Right atrium auricular region (tissue), 2 donors: ENCODE results near the gene IGIP. TPM values are rescaled to one million over a fixed set of nuclear protein-coding genes. Genes with fewer than 3 reads are reported as not detected.

Source experiments
- DNase-seq: peaks from one replicate; pipeline ENCODE4 v3.0.0-alpha.2; 2019; ENCODE audit warnings: low spot score
- H3K27ac ChIP-seq, 2 donors: fragments of 200-600 bp; sonication (generic); 1 replicate in 1 of 2; 2 replicates in 1 of 2; pipeline ENCODE4 v1.5.1; 2016 to 2019
- H3K27me3 ChIP-seq, 2 donors: fragments of 200-600 bp; sonication (generic); one replicate each; pipeline versions ENCODE4 v1.5.1 to v1.6.0; 2017 to 2019
- H3K36me3 ChIP-seq: fragments of 200-600 bp; sonication (generic); one replicate; pipeline ENCODE4 v1.5.1; 2016
- H3K4me1 ChIP-seq, 2 donors: fragments of 200-600 bp; sonication (generic); one replicate each; pipeline versions ENCODE4 v1.5.1 to v1.6.0; 2017 to 2019
- H3K4me3 ChIP-seq, 2 donors: fragments of 200-600 bp; sonication (generic); 1 replicate in 1 of 2; 2 replicates in 1 of 2; pipeline ENCODE4 v1.5.1; 2017 to 2019; ENCODE audit warnings: mild to moderate bottlenecking in 1 of 2, moderate library complexity in 1 of 2
- H3K9me3 ChIP-seq, 2 donors: fragments of 200-600 bp; sonication (generic); one replicate each; pipeline ENCODE4 v1.5.1; 2019
- total RNA-seq, 2 donors: library from RNA; depleted of rRNA; stranded (reverse); fragments of >200 nt; gene quantifications; one replicate each; pipeline ENCODE4 v1.1.0, GENCODE V29; 2016
- TF ChIP-seq, protein P1 (sequence below), 2 donors: fragments of 200-600 bp; sonication (generic); IDR thresholded peaks; one replicate each; pipeline ENCODE4 v1.5.1; 2019; ENCODE audit warnings: antibody characterized with exemption in 2 of 2

IGIP gene
- total RNA-seq, 2 donors from 2014 or later: 13.7 to 13.8 TPM

DNA sequence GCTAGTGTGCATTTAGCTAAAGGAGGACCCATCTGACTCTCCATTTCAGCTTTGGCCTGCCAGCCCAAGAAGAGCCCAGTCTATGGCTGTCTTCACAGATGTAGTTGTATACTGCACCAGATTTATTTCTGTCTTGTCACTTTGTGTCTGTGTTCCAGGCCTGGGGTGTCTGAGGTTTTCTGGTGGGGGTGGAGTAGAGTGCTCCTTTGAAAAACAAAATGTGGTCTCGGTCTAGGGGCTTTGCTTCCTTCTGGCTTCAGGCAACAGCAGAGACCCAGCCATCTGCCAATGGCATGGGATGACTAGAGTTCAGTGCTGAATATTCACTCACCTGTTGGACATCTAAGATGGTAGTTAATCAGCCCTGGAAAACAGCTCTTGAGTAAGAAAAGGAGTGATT lies 10.9 kb downstream of the IGIP start:
- no peaks in the 10 kb centered on the region for H3K9me3 ChIP-seq
- no peaks in the 10 kb centered on the region for H3K27me3 ChIP-seq
- H3K4me3 ChIP-seq: no peak overlapping the region
- H3K4me1 ChIP-seq: peaks cover 0 to 34% of the 10 kb centered on the region in 2 donors
- no peak overlapping the region for H3K27ac ChIP-seq
- TF ChIP-seq, protein P1, sequence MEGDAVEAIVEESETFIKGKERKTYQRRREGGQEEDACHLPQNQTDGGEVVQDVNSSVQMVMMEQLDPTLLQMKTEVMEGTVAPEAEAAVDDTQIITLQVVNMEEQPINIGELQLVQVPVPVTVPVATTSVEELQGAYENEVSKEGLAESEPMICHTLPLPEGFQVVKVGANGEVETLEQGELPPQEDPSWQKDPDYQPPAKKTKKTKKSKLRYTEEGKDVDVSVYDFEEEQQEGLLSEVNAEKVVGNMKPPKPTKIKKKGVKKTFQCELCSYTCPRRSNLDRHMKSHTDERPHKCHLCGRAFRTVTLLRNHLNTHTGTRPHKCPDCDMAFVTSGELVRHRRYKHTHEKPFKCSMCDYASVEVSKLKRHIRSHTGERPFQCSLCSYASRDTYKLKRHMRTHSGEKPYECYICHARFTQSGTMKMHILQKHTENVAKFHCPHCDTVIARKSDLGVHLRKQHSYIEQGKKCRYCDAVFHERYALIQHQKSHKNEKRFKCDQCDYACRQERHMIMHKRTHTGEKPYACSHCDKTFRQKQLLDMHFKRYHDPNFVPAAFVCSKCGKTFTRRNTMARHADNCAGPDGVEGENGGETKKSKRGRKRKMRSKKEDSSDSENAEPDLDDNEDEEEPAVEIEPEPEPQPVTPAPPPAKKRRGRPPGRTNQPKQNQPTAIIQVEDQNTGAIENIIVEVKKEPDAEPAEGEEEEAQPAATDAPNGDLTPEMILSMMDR (IDR thresholded peaks at IDR 0.05): no peak
- no peak for DNase-seq
- no peaks in the 10 kb centered on the region for H3K36me3 ChIP-seq

DNA sequence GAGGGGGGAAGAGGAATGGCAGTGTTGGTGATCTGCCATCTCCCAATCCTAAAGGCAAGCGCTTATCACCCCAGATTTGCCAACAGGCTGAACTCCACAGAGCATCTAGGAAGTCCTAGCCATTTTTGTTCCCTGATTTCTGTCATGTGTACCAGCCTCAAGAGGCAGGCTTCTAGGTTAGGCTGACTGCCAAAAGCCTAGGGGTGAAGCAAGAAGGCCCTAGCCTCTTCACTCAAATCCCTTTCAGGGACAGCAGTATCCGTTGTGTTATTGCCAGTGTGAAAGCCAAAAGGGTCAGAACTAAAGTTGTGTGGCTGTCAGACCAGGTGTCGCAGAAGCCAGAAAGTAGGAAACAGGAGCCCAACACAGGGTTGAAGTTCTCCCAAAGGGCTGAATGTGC lies 14.7 kb downstream of the IGIP start:
- Histone ChIP-seq H3K27me3 (no peaks in the 10 kb centered on the region), H3K27ac (peak overlapping the region in 1 of 2 donors; percentile 40), H3K36me3 (no peaks in the 10 kb centered on the region), H3K4me1 (peaks cover 0 to 35% of the 10 kb centered on the region in 2 donors), H3K9me3 (no peaks in the 10 kb centered on the region), H3K4me3 (no peak overlapping the region)
- TF ChIP-seq, protein P1 (IDR thresholded peaks at IDR 0.05): no peak
- no peak for DNase-seq

DNA sequence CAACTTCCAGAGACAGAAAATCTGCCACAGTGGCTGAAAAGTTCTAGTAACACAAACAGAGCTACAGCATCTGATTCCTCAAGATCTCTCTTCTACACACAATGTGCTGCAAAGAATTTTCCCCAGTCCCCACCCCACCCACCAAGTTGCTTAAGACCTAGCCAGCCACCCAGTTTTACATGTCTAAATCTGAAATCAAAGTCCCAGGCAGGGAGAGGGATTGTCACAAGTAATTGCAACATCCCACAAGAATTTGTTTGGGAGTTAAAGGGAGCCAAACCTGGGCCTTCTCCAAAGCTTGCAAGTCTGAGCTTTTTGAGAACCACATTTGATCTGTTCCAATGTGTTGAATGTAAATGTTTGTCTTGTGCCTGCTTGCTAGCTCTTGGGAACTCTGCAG lies 15.5 kb downstream of the IGIP start:
- Histone ChIP-seq H3K36me3 (no peaks in the 10 kb centered on the region), H3K27me3 (no peaks in the 10 kb centered on the region), H3K9me3 (no peaks in the 10 kb centered on the region), H3K4me1 (peaks cover 0 to 42% of the 10 kb centered on the region in 2 donors), H3K4me3 (no peak overlapping the region), H3K27ac (no peak overlapping the region)
- peak; percentile 79 for DNase-seq
- TF ChIP-seq, protein P1 (IDR thresholded peaks at IDR 0.05): no peak

DNA sequence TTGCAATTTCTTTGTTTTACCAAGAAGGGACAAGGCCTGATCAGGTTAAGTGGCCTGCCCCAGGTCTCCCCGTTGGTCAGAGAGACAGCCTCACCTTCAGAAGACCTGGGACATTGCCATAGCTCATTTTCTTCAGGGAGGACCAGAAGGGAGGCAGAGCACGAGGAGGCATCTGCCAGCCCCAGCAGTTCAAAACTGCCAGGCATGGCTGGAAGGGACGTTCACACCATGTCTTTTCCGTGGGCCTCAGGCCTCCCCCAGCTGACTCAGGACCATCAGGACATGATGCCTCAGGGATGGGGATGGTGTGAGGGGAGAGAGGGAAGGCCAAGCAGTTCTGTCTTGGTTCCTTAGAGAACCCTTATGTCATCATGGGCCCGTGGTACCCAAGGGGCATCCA lies 16.5 kb downstream of the IGIP start:
- Histone ChIP-seq H3K9me3 (no peaks in the 10 kb centered on the region), H3K27me3 (no peaks in the 10 kb centered on the region), H3K36me3 (no peaks in the 10 kb centered on the region), H3K4me3 (no peak overlapping the region), H3K4me1 (peaks cover 0 to 44% of the 10 kb centered on the region in 2 donors), H3K27ac (no peak overlapping the region)
- DNase-seq: no peak
- TF ChIP-seq, protein P1 (IDR thresholded peaks at IDR 0.05): no peak

DNA sequence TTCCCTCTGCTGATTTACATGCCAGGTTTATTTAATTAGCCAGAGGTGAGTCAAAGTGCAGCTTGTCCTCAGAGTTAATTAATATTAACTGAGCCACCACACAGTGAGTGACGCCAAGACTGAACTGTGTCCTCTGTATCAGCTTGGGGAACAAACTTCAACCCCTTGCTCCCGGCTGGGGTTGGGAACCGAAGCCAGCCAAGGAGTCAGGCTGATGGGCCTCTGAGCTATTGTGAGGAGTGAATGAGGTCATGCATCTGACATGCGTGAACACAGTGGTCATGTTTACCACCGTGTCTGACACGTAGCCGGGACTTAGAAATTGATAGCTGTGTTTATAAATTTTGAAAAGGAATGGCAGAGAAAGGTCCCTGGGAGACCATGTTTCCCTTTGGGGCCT lies 17.1 kb downstream of the IGIP start:
- H3K4me1 ChIP-seq: peaks cover 0 to 44% of the 10 kb centered on the region in 2 donors
- H3K9me3 ChIP-seq: no peaks in the 10 kb centered on the region
- TF ChIP-seq, protein P1 (IDR thresholded peaks at IDR 0.05): no peak
- H3K36me3 ChIP-seq: no peaks in the 10 kb centered on the region
- no peaks in the 10 kb centered on the region for H3K27me3 ChIP-seq
- DNase-seq: no peak
- H3K4me3 ChIP-seq: no peak overlapping the region
- no peak overlapping the region for H3K27ac ChIP-seq

DNA sequence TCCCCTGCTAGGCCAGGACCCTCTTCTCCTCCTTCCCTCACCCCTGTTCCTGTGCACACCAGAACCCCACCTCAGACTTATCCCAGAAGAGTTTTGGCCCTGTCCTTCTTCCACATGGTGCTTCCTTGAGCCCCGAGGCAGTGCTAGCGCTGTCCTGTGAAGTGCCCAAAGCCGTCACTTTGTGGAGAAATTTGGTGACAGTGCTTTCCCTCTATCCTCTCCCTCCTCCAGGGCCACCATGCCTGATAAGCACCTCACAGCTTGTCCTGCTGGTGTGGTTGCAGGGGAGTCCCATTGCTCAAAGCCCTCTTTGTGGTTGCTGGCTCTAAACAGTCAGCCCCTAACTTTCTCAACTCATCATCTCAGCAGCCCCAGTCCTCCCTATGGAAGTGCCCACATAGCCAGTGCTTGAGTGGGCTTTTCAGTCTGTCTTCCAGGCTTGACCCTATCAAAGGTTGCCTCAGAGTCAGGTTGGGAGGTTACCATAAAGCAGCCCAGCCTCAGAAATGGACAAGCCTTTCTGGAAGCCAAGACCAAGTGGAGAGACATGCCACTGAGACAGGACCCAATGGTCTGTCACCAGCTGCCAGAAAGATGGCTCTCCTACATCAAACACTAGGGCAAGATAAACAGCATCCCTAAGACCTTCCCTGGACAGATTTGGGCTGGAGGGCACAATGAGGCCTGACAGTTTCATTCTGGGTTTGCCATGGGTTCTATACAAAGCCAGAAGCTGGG lies 18.0 kb downstream of the IGIP start:
- H3K9me3 ChIP-seq: no peaks in the 10 kb centered on the region
- TF ChIP-seq, protein P1 (IDR thresholded peaks at IDR 0.05): no peak
- no peak overlapping the region for H3K4me3 ChIP-seq
- no peaks in the 10 kb centered on the region for H3K36me3 ChIP-seq
- peaks cover 0 to 44% of the 10 kb centered on the region in 2 donors for H3K4me1 ChIP-seq
- H3K27ac ChIP-seq: no peak overlapping the region
- DNase-seq: no peak
- no peaks in the 10 kb centered on the region for H3K27me3 ChIP-seq
